ENCODE data around the gene KCNQ4.

Gene KCNQ4

GRCh38 chr1:40860706-40861223 is 77.2 kb downstream of the KCNQ4 start:
- H3K27me3 ChIP-seq (ENCODE audit: insufficient read depth, insufficient read length) = peaks cover 28% of the 10 kb centered on the region
- peaks cover 26% of the 10 kb centered on the region for H3K4me1 ChIP-seq (ENCODE audit: insufficient read depth, insufficient read length)
- H3K4me3 ChIP-seq (ENCODE audit: insufficient read length, low read depth) = peak overlapping the region; percentile 63
- peak overlapping the region; percentile 84 for H3K9ac ChIP-seq (ENCODE audit: insufficient read length, low read depth)
- H3K36me3 ChIP-seq (ENCODE audit: insufficient read depth, insufficient read length, low read length) = no peaks in the 10 kb centered on the region
- no peaks in the 10 kb centered on the region for H3K9me3 ChIP-seq (ENCODE audit: insufficient read depth, low read length)
- no peak for DNase-seq (ENCODE audit: low read depth, low spot score)
- TF ChIP-seq ZNF274 (IDR thresholded peaks at IDR 0.05; ENCODE audit: low read depth, low read length) (no peak), YY1 (IDR thresholded peaks at IDR 0.05; ENCODE audit: insufficient read depth, insufficient read length) (no peak), SUZ12 (IDR thresholded peaks at IDR 0.05; ENCODE audit: extremely low read depth, insufficient read depth, insufficient read length) (no peak)

- Histone ChIP-seq H3K9ac (ENCODE audit: insufficient read length, low read depth) (peak overlapping the region; percentile 84), H3K9me3 (ENCODE audit: insufficient read depth, low read length) (no peaks in the 10 kb centered on the region), H3K27me3 (ENCODE audit: insufficient read depth, insufficient read length) (peaks cover 28% of the 10 kb centered on the region), H3K4me1 (ENCODE audit: insufficient read depth, insufficient read length) (peaks cover 32% of the 10 kb centered on the region), H3K36me3 (ENCODE audit: insufficient read depth, insufficient read length, low read length) (no peaks in the 10 kb centered on the region), H3K4me3 (ENCODE audit: insufficient read length, low read depth) (peak overlapping the region; percentile 63)
- no peak for TF ChIP-seq SUZ12 (IDR thresholded peaks at IDR 0.05; ENCODE audit: extremely low read depth, insufficient read depth, insufficient read length)
- no peak for TF ChIP-seq ZNF274 (IDR thresholded peaks at IDR 0.05; ENCODE audit: low read depth, low read length)
- DNase-seq (ENCODE audit: low read depth, low spot score) = no peak
These were observed 77.8 kb downstream of the KCNQ4 start for GRCh38 chr1:40861224-40862003.

GRCh38 chr1:40862008-40862863 is 78.6 kb downstream of the KCNQ4 start, which contains the start of gene CITED4:
CITED4 (minus strand) TSS chr1:40862363; CDS start chr1:40862127, 236 bp downstream.
- Histone ChIP-seq H3K9me3 (ENCODE audit: insufficient read depth, low read length) (no peaks in the 10 kb centered on the region), H3K27me3 (ENCODE audit: insufficient read depth, insufficient read length) (peaks cover 28% of the 10 kb centered on the region), H3K9ac (ENCODE audit: insufficient read length, low read depth) (peak within 1 kb of the TSS; percentile 84), H3K36me3 (ENCODE audit: insufficient read depth, insufficient read length, low read length) (no peaks in the 10 kb centered on the region), H3K4me3 (ENCODE audit: insufficient read length, low read depth) (peak within 1 kb of the TSS; percentile 63), H3K4me1 (ENCODE audit: insufficient read depth, insufficient read length) (peaks cover 32% of the 10 kb centered on the region)
- TF ChIP-seq YY1 (IDR thresholded peaks at IDR 0.05; ENCODE audit: insufficient read depth, insufficient read length) (no peak), ZNF274 (IDR thresholded peaks at IDR 0.05; ENCODE audit: low read depth, low read length) (no peak), SUZ12 (IDR thresholded peaks at IDR 0.05; ENCODE audit: extremely low read depth, insufficient read depth, insufficient read length) (no peak)
- DNase-seq (ENCODE audit: low read depth, low spot score) = peak; percentile 97

GRCh38 chr1:40868051-40868723 is 84.6 kb downstream of the KCNQ4 start:
- peaks cover 11% of the 10 kb centered on the region for H3K9me3 ChIP-seq (ENCODE audit: insufficient read depth, low read length)
- H3K4me1 ChIP-seq (ENCODE audit: insufficient read depth, insufficient read length) = peaks cover 9% of the 10 kb centered on the region
- no peak overlapping the region for H3K9ac ChIP-seq (ENCODE audit: insufficient read length, low read depth)
- TF ChIP-seq ZNF274 (IDR thresholded peaks at IDR 0.05; ENCODE audit: low read depth, low read length) (no peak), SUZ12 (IDR thresholded peaks at IDR 0.05; ENCODE audit: extremely low read depth, insufficient read depth, insufficient read length) (no peak), YY1 (IDR thresholded peaks at IDR 0.05; ENCODE audit: insufficient read depth, insufficient read length) (no peak)
- no peak overlapping the region for H3K4me3 ChIP-seq (ENCODE audit: insufficient read length, low read depth)
- H3K36me3 ChIP-seq (ENCODE audit: insufficient read depth, insufficient read length, low read length) = no peaks in the 10 kb centered on the region
- H3K27me3 ChIP-seq (ENCODE audit: insufficient read depth, insufficient read length) = no peaks in the 10 kb centered on the region
- DNase-seq (ENCODE audit: low read depth, low spot score) = no peak

GRCh38 chr1:40870135-40870728 is 86.6 kb downstream of the KCNQ4 start:
- H3K27me3 ChIP-seq (ENCODE audit: insufficient read depth, insufficient read length) = no peaks in the 10 kb centered on the region
- no peak overlapping the region for H3K4me3 ChIP-seq (ENCODE audit: insufficient read length, low read depth)
- no peaks in the 10 kb centered on the region for H3K36me3 ChIP-seq (ENCODE audit: insufficient read depth, insufficient read length, low read length)
- TF ChIP-seq YY1 (IDR thresholded peaks at IDR 0.05; ENCODE audit: insufficient read depth, insufficient read length) (no peak), SUZ12 (IDR thresholded peaks at IDR 0.05; ENCODE audit: extremely low read depth, insufficient read depth, insufficient read length) (no peak), ZNF274 (IDR thresholded peaks at IDR 0.05; ENCODE audit: low read depth, low read length) (no peak)
- no peak overlapping the region for H3K9ac ChIP-seq (ENCODE audit: insufficient read length, low read depth)
- no peak for DNase-seq (ENCODE audit: low read depth, low spot score)
- H3K4me1 ChIP-seq (ENCODE audit: insufficient read depth, insufficient read length) = peaks cover 6% of the 10 kb centered on the region
- H3K9me3 ChIP-seq (ENCODE audit: insufficient read depth, low read length) = peaks cover 11% of the 10 kb centered on the region

- DNase-seq (ENCODE audit: low read depth, low spot score) = no peak
- H3K36me3 ChIP-seq (ENCODE audit: insufficient read depth, insufficient read length, low read length) = no peaks in the 10 kb centered on the region
- H3K27me3 ChIP-seq (ENCODE audit: insufficient read depth, insufficient read length) = no peaks in the 10 kb centered on the region
- peaks cover 25% of the 10 kb centered on the region for H3K9me3 ChIP-seq (ENCODE audit: insufficient read depth, low read length)
- no peak overlapping the region for H3K4me3 ChIP-seq (ENCODE audit: insufficient read length, low read depth)
- H3K4me1 ChIP-seq (ENCODE audit: insufficient read depth, insufficient read length) = no peaks in the 10 kb centered on the region
- no peak for TF ChIP-seq ZNF274 (IDR thresholded peaks at IDR 0.05; ENCODE audit: low read depth, low read length)
- TF ChIP-seq SUZ12 (IDR thresholded peaks at IDR 0.05; ENCODE audit: extremely low read depth, insufficient read depth, insufficient read length) = no peak
- no peak overlapping the region for H3K9ac ChIP-seq (ENCODE audit: insufficient read length, low read depth)
These were observed 88.7 kb downstream of the KCNQ4 start for GRCh38 chr1:40872276-40872675.

Data from NT2/D1 (cell line).